DND-41 (cell line): ENCODE data around the gene NDOR1.

ENCODE experiments used
- ATAC-seq: fragments of 200-7000 bp; cut with Tn5 transposase; 3 replicates; pipeline ENCODE4 v1.9.1; 2021; ENCODE audit warnings: low read depth; ENCODE audit not compliant: insufficient read depth
- DNase-seq: peaks from one replicate; pipeline ENCODE4 v3.0.0-alpha.2; 2020
- H2AFZ ChIP-seq: 2 replicates; pipeline ENCODE4 v1.6.0; 2012; ENCODE audit warnings: low read depth, low read length
- H3K27ac ChIP-seq: 2 replicates; pipeline ENCODE4 v1.5.1; 2012; ENCODE audit warnings: low read length, inconsistent platforms
- H3K27me3 ChIP-seq: fragments of 200-600 bp; sonication (generic); 2 replicates; pipeline ENCODE4 v1.6.0; 2012; ENCODE audit warnings: low read length, mild to moderate bottlenecking, inconsistent platforms; ENCODE audit not compliant: insufficient read depth, poor library complexity
- H3K36me3 ChIP-seq: 2 replicates; pipeline ENCODE4 v1.5.1; 2012; ENCODE audit warnings: low read length, inconsistent platforms; ENCODE audit not compliant: insufficient read depth
- H3K4me1 ChIP-seq: 2 replicates; pipeline ENCODE4 v1.5.1; 2012; ENCODE audit warnings: mild to moderate bottlenecking, low read length; ENCODE audit not compliant: insufficient read depth
- H3K4me2 ChIP-seq: 2 replicates; pipeline ENCODE4 v1.6.0; 2012; ENCODE audit warnings: mild to moderate bottlenecking, moderate library complexity, low read length, inconsistent platforms; ENCODE audit not compliant: insufficient read depth
- H3K4me3 ChIP-seq, 2 experiments: fragments of 200-600 bp in 1 of 2; shearing (Covaris generic) in 1 of 2; 2 replicates each; pipeline ENCODE4 v1.5.1; 2012 to 2016; ENCODE audit warnings: inconsistent platforms in 2 of 2, low read length in 2 of 2, mild to moderate bottlenecking in 2 of 2, low read depth in 1 of 2, moderate library complexity in 1 of 2
- H3K79me2 ChIP-seq: 2 replicates; pipeline ENCODE4 v1.6.0; 2012; ENCODE audit warnings: low read length, inconsistent platforms; ENCODE audit not compliant: insufficient read depth
- H3K9ac ChIP-seq: 2 replicates; pipeline ENCODE4 v1.6.0; 2012; ENCODE audit warnings: low read depth, mild to moderate bottlenecking, inconsistent platforms, low read length, moderate library complexity
- H3K9me3 ChIP-seq: 2 replicates; pipeline ENCODE4 v1.5.1; 2012; ENCODE audit warnings: low read length, moderate library complexity, mild to moderate bottlenecking, inconsistent platforms; ENCODE audit not compliant: insufficient read depth, severe bottlenecking
- H4K20me1 ChIP-seq: 2 replicates; pipeline ENCODE4 v1.6.0; 2012; ENCODE audit warnings: low read length; ENCODE audit not compliant: insufficient read depth
- EZH2 ChIP-seq: IDR thresholded peaks from 3 replicates; pipeline ENCODE4 v1.6.1; 2012; ENCODE audit warnings: borderline replicate concordance, low read depth, mild to moderate bottlenecking, moderate library complexity, low read length, inconsistent platforms; ENCODE audit not compliant: severe bottlenecking
- TF ChIP-seq, protein P1 (sequence below): IDR thresholded peaks from 2 replicates; pipeline ENCODE4 v1.5.1; 2012; ENCODE audit warnings: borderline replicate concordance, low read length, moderate library complexity, mild to moderate bottlenecking; ENCODE audit not compliant: poor library complexity, severe bottlenecking; ENCODE audit errors: extremely low read depth

Gene NDOR1

DNA sequence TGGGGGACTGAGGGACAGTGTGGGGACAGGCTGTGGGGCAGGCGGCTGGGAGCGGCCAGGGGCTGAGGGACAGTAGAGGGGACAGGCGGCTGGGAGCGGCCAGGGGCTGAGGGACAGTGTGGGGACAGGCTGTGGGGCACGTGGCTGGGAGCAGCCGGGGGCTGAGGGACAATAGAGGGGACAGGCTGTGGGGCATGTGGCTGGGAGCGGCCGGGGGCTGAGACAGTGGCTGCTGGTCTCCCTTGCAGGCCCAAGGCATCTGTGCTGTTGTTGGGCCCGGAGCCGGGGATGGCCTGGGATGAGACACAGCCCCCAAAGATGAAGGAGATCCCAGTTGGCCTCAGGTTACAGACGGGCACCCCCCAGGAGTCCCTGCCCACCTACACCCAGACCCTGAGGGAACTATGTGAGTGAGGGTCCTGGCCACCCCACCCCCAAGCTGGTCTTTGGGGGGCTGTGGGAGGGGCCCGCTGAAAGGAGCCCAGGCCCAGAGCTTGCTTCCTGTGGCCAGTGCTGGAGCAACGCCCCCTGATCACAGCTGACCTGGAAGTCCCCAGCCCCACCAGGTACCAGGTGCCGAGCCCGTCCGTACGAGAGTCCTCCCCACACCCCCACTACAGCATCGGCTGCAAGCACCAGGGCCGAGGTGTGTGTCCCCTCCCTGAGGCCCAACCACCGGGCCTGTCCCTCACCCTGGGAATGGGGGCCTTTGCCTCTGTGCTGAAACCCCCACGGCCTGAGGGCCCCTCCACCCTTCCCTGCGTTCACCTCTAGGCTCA is 46.2 kb downstream of the NDOR1 start:
- TF ChIP-seq EZH2: no peak
- TF ChIP-seq, protein P1, sequence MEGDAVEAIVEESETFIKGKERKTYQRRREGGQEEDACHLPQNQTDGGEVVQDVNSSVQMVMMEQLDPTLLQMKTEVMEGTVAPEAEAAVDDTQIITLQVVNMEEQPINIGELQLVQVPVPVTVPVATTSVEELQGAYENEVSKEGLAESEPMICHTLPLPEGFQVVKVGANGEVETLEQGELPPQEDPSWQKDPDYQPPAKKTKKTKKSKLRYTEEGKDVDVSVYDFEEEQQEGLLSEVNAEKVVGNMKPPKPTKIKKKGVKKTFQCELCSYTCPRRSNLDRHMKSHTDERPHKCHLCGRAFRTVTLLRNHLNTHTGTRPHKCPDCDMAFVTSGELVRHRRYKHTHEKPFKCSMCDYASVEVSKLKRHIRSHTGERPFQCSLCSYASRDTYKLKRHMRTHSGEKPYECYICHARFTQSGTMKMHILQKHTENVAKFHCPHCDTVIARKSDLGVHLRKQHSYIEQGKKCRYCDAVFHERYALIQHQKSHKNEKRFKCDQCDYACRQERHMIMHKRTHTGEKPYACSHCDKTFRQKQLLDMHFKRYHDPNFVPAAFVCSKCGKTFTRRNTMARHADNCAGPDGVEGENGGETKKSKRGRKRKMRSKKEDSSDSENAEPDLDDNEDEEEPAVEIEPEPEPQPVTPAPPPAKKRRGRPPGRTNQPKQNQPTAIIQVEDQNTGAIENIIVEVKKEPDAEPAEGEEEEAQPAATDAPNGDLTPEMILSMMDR: no peak
- ATAC-seq: no peak

DNA sequence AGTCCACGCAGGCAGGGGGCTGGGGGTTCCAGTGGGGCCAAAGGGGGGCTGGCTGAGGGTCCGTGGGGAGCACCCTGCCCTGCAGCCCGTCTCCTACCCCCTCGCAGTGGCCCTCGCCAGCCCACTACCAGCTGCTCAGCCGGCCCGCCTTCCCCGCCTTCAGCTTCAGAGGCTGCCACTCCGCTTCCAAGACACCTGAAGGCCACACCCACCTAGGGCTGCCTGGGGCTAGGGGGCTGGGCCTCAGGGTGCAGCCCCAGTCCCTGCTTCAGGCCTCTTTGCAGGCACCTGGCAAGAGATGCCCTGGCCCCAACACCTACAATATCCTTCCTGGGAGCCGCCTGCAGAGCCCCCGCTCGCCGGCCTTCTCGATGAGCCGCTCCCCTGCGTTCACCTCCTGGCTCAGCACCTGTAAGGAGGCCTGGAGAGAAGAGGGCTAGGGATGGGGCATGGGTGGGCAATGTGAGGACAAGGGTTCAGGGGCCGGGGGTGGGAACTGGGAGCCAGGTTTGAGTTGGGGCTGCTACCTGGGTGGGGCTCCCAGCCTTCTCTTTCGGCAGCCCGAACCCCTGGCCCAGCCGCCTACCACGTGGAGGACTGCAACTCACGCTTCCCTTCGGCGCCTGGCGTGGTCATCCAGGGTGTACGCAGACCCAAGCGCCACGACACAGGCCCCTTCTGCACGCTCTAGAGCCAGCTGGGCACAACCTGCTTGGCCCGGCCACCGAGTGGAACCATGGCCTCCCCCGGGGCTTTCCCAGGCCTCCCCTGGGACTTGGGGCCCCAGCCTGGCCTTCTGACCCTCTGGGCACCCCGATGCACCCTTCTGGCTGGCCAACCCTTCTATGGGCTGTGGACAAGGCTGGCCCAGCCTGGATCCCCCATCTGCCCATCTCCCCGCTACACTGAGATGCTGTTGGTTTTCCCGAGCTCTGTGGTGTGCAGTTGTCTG is 47.3 kb downstream of the NDOR1 start:
- ATAC-seq: no peak

More for the DNA sequence above, 46.2 kb downstream of the NDOR1 start:
- Histone ChIP-seq H3K4me1 (peaks cover 26% of the 10 kb centered on the region), H3K27me3 (no peaks in the 10 kb centered on the region), H3K9me3 (no peaks in the 10 kb centered on the region), H3K9ac (no peak overlapping the region), H3K27ac (no peak overlapping the region), H3K4me3 (no peak overlapping the region), H3K36me3 (peaks cover 12% of the 10 kb centered on the region), H3K4me2 (no peak overlapping the region), H2AFZ (no peak overlapping the region), H3K79me2 (peaks cover 21% of the 10 kb centered on the region), H4K20me1 (peaks cover 11% of the 10 kb centered on the region)
- no peak for DNase-seq

DNA sequence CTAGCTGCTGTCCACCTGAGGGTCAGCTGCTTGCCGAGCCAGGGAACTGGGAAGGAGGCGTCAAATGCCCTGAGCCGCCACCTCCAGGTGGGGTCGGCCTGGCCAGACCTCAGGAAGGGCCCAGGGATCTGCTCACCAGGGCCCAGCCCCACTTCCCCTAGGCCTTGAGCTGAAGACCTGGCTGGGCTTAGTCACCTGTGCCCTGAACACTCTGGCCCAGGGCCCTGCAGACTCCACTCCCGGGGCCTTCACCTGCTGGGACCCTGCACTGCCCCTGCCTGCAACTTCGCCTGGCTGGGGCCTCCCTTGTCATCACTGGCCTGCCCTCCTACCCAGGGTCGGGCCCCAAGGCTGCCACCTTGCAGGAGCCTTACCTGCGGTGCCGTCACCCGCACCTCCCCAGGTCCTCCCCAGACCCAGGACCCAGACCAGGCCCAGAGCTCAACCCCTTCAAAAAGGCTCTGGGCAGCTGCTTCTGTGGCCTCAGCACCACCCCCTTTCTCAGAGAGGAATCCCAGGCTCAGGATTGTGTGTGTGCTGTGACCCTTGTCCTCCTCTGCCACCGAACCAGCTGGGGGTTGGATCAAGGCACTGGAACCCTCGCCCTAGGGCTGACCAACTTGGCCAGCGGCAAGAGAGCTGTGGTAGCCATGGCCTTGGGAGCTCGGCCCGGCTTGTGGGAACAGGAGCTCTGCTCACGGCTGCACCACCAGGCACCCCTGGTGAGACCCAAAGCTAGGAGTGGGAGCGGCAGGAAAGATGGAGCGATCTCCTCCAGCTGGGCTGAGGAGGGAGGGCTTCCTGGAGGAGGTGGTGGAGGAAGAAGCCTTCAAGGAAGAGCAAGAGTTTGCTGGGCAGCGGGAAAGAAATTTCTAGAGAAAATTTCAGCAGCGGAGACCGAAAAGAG is 48.5 kb downstream of the NDOR1 start:
- Histone ChIP-seq H3K9ac (peak overlapping the region; percentile 91), H3K4me3 (peak overlapping the region; percentile 51 to 91), H3K27ac (peak overlapping the region; percentile 73; the same call in 1 of the 2 replicates), H3K36me3 (peaks cover 24% of the 10 kb centered on the region), H3K4me1 (peaks cover 31% of the 10 kb centered on the region), H3K9me3 (no peaks in the 10 kb centered on the region), H3K27me3 (no peaks in the 10 kb centered on the region), H4K20me1 (peaks cover 14% of the 10 kb centered on the region), H3K4me2 (peak overlapping the region; percentile 94), H3K79me2 (peaks cover 35% of the 10 kb centered on the region), H2AFZ (peak overlapping the region; percentile 90)
- DNase-seq (no peak), ATAC-seq (no peak; the same call in 2 of the 3 replicates)
- TF ChIP-seq, protein P1: no peak
- no peak for TF ChIP-seq EZH2

More for the DNA sequence above, 47.3 kb downstream of the NDOR1 start:
- no peak for DNase-seq
- peaks cover 28% of the 10 kb centered on the region for H3K79me2 ChIP-seq
- H3K27me3 ChIP-seq: no peaks in the 10 kb centered on the region
- peak overlapping the region; percentile 91; the same call in 1 of the 2 replicates for H3K9ac ChIP-seq
- H3K4me1 ChIP-seq: peaks cover 31% of the 10 kb centered on the region
- 0 out of 2 replicates have a peak overlapping the region, but pooled peaks have one; percentile 94 for H3K4me2 ChIP-seq
- H3K27ac ChIP-seq: no peak overlapping the region
- H3K36me3 ChIP-seq: peaks cover 17% of the 10 kb centered on the region
- no peak overlapping the region for H2AFZ ChIP-seq
- H4K20me1 ChIP-seq: peaks cover 14% of the 10 kb centered on the region
- TF ChIP-seq EZH2: no peak
- TF ChIP-seq, protein P1: no peak
- H3K9me3 ChIP-seq: no peaks in the 10 kb centered on the region
- no peak overlapping the region for H3K4me3 ChIP-seq
